Activated naive CD4-positive, alpha-beta T cell treated with anti-CD3 and anti-CD28 coated beads, Interleukin-2, amount 50 U/mL, for 16 hours (primary cell): ENCODE results near the gene HOXA11.

Experiments used
- DNase-seq: peaks from one replicate; pipeline ENCODE4 v3.0.0-alpha.2; 2020

Gene HOXA11

GRCh38 chr7:27131390-27131819, 53.6 kb downstream of the HOXA11 start:
- DNase-seq = no peak
